GM12878 (cell line): ENCODE results near the gene HHAT. TPM values are rescaled to one million over a fixed set of nuclear protein-coding genes. Genes with fewer than 3 reads are reported as not detected.

Experiments used
- ATAC-seq: fragments of 200-7000 bp; cut with Tn5 transposase; 3 replicates; pipeline ENCODE4 v1.9.1; 2020; ENCODE audit warnings: mild to moderate bottlenecking, moderate library complexity
- BruUV-seq: library from RNA; stranded (reverse); fragments of 400-500 nt; replicated peaks from 2 replicates; lab custom pipeline; 2021; lab: Mats Ljungman, UMichigan
- CTCF ChIA-PET: fragments of 300-600 bp; sonication (Branson Sonifier 250); formaldehyde crosslinking; extraction: SDS; loops from one replicate; lab custom pipeline; 2021; ENCODE audit warnings: inconsistent platforms; lab: Yijun Ruan, JAX
- POLR2A ChIA-PET: fragments of 350-600 bp; formaldehyde crosslinking; extraction: SDS; loops from one replicate; lab custom pipeline; 2021; ENCODE audit warnings: inconsistent platforms; lab: Charles Lee
- RAD21 ChIA-PET: fragments of 300-600 bp; sonication (Branson Sonifier 250); formaldehyde crosslinking; loops from one replicate; lab custom pipeline; 2023; ENCODE audit warnings: antibody characterized with exemption; ENCODE audit not compliant: unreplicated experiment; lab: Charles Lee
- SMC1A ChIA-PET: fragments of 300-600 bp; sonication (Branson Sonifier 250); formaldehyde crosslinking; loops from one replicate; lab custom pipeline; 2023; ENCODE audit not compliant: unreplicated experiment, uncharacterized antibody; lab: Charles Lee
- DNase-seq: peaks from one replicate; pipeline ENCODE4 v3.0.0-alpha.2; 2011; ENCODE audit warnings: low read depth, low spot score
- FAIRE-seq: peaks from 3 replicates; lab custom pipeline; 2011; peaks lifted over from hg19 to GRCh38; lab: Jason Lieb, UNC
- H2AFZ ChIP-seq: 2 replicates; pipeline ENCODE4 v1.6.0; 2011; ENCODE audit warnings: low read depth, low read length, control low read depth; ENCODE audit not compliant: control insufficient read depth
- H3K27ac ChIP-seq: 2 replicates; pipeline ENCODE4 v1.5.1; 2011; ENCODE audit warnings: control low read depth; ENCODE audit not compliant: control insufficient read depth, insufficient read depth
- H3K27me3 ChIP-seq, 2 experiments: replicated peaks in 1 of 2; 2 replicates each; pipeline versions ENCODE4 v1.6.0 to v1.6.1; 2011; ENCODE audit warnings: low read length in 1 of 2; ENCODE audit not compliant: control insufficient read depth in 2 of 2, insufficient read depth in 2 of 2
- H3K36me3 ChIP-seq, 2 experiments: 2 replicates each; pipeline ENCODE4 v1.5.1; 2011; ENCODE audit warnings: low read length in 1 of 2; ENCODE audit not compliant: control insufficient read depth in 2 of 2, insufficient read depth in 2 of 2
- H3K4me1 ChIP-seq: 2 replicates; pipeline ENCODE4 v1.6.1; 2011; ENCODE audit warnings: mild to moderate bottlenecking, low read length, moderate library complexity, mixed read lengths; ENCODE audit not compliant: control insufficient read depth, insufficient read depth
- H3K4me2 ChIP-seq: 2 replicates; pipeline ENCODE4 v1.6.0; 2011; ENCODE audit warnings: control low read depth; ENCODE audit not compliant: control insufficient read depth, insufficient read depth
- H3K4me3 ChIP-seq: fragments of 200-600 bp; sonication (generic); 2 replicates; pipeline ENCODE4 v1.5.1; 2016
- H3K79me2 ChIP-seq: 2 replicates; pipeline ENCODE4 v1.6.0; 2011; ENCODE audit warnings: low read length; ENCODE audit not compliant: control insufficient read depth, insufficient read depth
- H3K9ac ChIP-seq: 2 replicates; pipeline ENCODE4 v1.8.0; 2011; ENCODE audit warnings: low read length, control low read depth, mixed read lengths; ENCODE audit not compliant: control insufficient read depth, insufficient read depth
- H3K9me3 ChIP-seq: replicated peaks from 3 replicates; pipeline ENCODE4 v1.5.1; 2011; ENCODE audit warnings: mild to moderate bottlenecking, low read length; ENCODE audit not compliant: control insufficient read depth, insufficient read depth
- H4K20me1 ChIP-seq: 2 replicates; pipeline ENCODE4 v1.6.0; 2011; ENCODE audit not compliant: control insufficient read depth, insufficient read depth
- BMI1 ChIP-seq: fragments of 450-650 bp; IDR thresholded peaks from 2 replicates; pipeline ENCODE4 v1.6.1; 2016; ENCODE audit warnings: mild to moderate bottlenecking, moderate library complexity, borderline replicate concordance
- EED ChIP-seq: sonication (generic); IDR thresholded peaks from 2 replicates; pipeline ENCODE4 v1.6.1; 2016; ENCODE audit warnings: antibody characterized with exemption, low read depth
- EGR1 ChIP-seq, 2 experiments: IDR thresholded peaks; 1 replicate in 1 of 2; 2 replicates in 1 of 2; pipeline ENCODE4 v1.6.1; 2011 to 2012; ENCODE audit warnings: low read depth in 2 of 2, low read length in 2 of 2, borderline replicate concordance in 1 of 2, mild to moderate bottlenecking in 1 of 2, moderate library complexity in 1 of 2
- GABPA ChIP-seq: IDR thresholded peaks from 2 replicates; pipeline ENCODE4 v1.6.1; 2014; ENCODE audit warnings: antibody characterized with exemption, low read depth, mild to moderate bottlenecking, inconsistent platforms
- MYB ChIP-seq: fragments of 150-350 bp; IDR thresholded peaks from 2 replicates; pipeline ENCODE4 v1.6.1; 2014; ENCODE audit warnings: mild to moderate bottlenecking, low read depth, low read length, borderline replicate concordance
- NR2C2 ChIP-seq: IDR thresholded peaks from 2 replicates; pipeline ENCODE4 v1.6.1; 2011; ENCODE audit warnings: borderline replicate concordance, low read depth; ENCODE audit not compliant: control insufficient read depth, insufficient read length
- TCF12 ChIP-seq: IDR thresholded peaks from 2 replicates; pipeline ENCODE4 v1.6.1; 2011; ENCODE audit warnings: low read depth, mild to moderate bottlenecking, low read length
- ZNF207 ChIP-seq: fragments of 450-650 bp; IDR thresholded peaks from 2 replicates; pipeline ENCODE4 v1.6.1; 2014; ENCODE audit warnings: antibody characterized with exemption, mild to moderate bottlenecking, borderline replicate concordance
- WGBS: methylation state at CpG from one replicate; pipeline ENCODE4 v1.1.6; 2016; ENCODE audit warnings: low lambda C conversion rate; ENCODE audit not compliant: insufficient replicate concordance, insufficient coverage; ENCODE audit errors: missing lambda C conversion rate; 5-methylcytosine and 5-hydroxymethylcytosine counted together
- in situ Hi-C: fragments of 300-500 bp; cut with MboI; formaldehyde crosslinking; loops from 9 replicates; pipeline ENCODE4 v1.14.3; 2018; ENCODE audit warnings: mixed read lengths
- intact Hi-C: fragments of 100-400 bp; cut with micrococcal nuclease; formaldehyde crosslinking; loops from one replicate; pipeline ENCODE4 v1.14.2; 2022; ENCODE audit not compliant: unreplicated experiment
- polyA plus RNA-seq, 11 experiments: library from polyadenylated mRNA; depleted of rRNA in 4 of 11; unstranded in 6 of 11; stranded (reverse) in 5 of 11; fragments of >200 nt; fragmentation: Nextera tagmentation in 4 of 11; fragmentation: Illumina TruSeq in 1 of 11; extraction: Ambion mirVana in 4 of 11; extraction: Trizol in 1 of 11; gene quantifications; 1 replicate in 1 of 11; 2 replicates in 10 of 11; pipeline versions ENCODE4 v1.2.1 to v1.2.3, GENCODE V29; 2011 to 2016; ENCODE audit warnings: inconsistent platforms in 2 of 11, missing spikeins in 2 of 11, low read depth in 1 of 11
- total RNA-seq, 4 experiments: library from RNA; depleted of rRNA in 3 of 4; stranded (reverse); fragments of >200 nt in 3 of 4; fragmentation: Illumina TruSeq in 1 of 4; extraction: Trizol in 1 of 4; gene quantifications; 2 replicates each; pipeline versions ENCODE4 v1.2.1 to v1.2.3, GENCODE V29; 2013 to 2021

HHAT gene
- total and polyA plus RNA-seq, 10 of the 15 experiments (the other 5 are each of a cell fraction or from before 2014, with no cell fraction given): 1.2 to 37.6 (median 2.6) TPM

GRCh38 chr1:210358626-210359025 is 29.9 kb downstream of the HHAT start:
- TF ChIP-seq MYB: no peak
- TF ChIP-seq EED: no peak
- no peak for TF ChIP-seq BMI1
- no peak for TF ChIP-seq ZNF207
- TF ChIP-seq NR2C2: no peak
- no peak for TF ChIP-seq TCF12
- no peak for TF ChIP-seq EGR1 (IDR thresholded peaks at IDR 0.05; ENCODE audit: borderline replicate concordance in 1 of 2, low read depth in 2 of 2, low read length in 2 of 2)
- TF ChIP-seq GABPA: no peak
- Histone ChIP-seq H3K9ac (no peak overlapping the region), H3K4me3 (no peak overlapping the region), H3K9me3 (no peaks in the 10 kb centered on the region), H3K4me1 (no peaks in the 10 kb centered on the region), H3K27ac (no peak overlapping the region), H3K4me2 (no peak overlapping the region), H3K36me3 (no peaks in the 10 kb centered on the region), H4K20me1 (no peaks in the 10 kb centered on the region), H3K27me3 (no peaks in the 10 kb centered on the region), H2AFZ (no peak overlapping the region), H3K79me2 (no peaks in the 10 kb centered on the region)
- CTCF ChIA-PET: interaction anchor here (0.6 to 13.8 kb wide), 9 partner anchors 8 to 220 kb away, joined by 4 to 290 read pairs (median 8); no protein-coding TSS in a partner anchor
- ATAC-seq (no peak), FAIRE-seq (no peak), DNase-seq (no peak)
- SMC1A ChIA-PET: interaction anchor here (0.8 to 12.2 kb wide), 8 partner anchors 8 to 498 kb away, joined by 3 to 286 read pairs (median 8); no protein-coding TSS in a partner anchor
- no TSS peak for BruUV-seq
- POLR2A ChIA-PET: interaction anchor here (1.0 to 4.2 kb wide), 3 partner anchors 8 to 45 kb away, joined by 3 to 15 read pairs (median 4); no protein-coding TSS in a partner anchor
- in situ Hi-C loops: no loop called here
- 66% methylated on average over 3 of the region's 3 CpGs for WGBS
- intact Hi-C loops: no loop called here
- RAD21 ChIA-PET: interaction anchor here (1.0 to 10.5 kb wide), 6 partner anchors 13 to 43 kb away, joined by 3 to 181 read pairs (median 24); no protein-coding TSS in a partner anchor
